HK-2 (cell line): ENCODE data around the gene TM2D1.
"Not testable (repeated sequence)": the region's sequence is repeated elsewhere in the genome, so short reads cannot be mapped to it uniquely, and the experiment has no call there.

Experiments used
- DNase-seq: peaks from one replicate; pipeline ENCODE4 v3.0.0-alpha.2; 2018; ENCODE audit not compliant: unreplicated experiment

TM2D1 gene

DNA sequence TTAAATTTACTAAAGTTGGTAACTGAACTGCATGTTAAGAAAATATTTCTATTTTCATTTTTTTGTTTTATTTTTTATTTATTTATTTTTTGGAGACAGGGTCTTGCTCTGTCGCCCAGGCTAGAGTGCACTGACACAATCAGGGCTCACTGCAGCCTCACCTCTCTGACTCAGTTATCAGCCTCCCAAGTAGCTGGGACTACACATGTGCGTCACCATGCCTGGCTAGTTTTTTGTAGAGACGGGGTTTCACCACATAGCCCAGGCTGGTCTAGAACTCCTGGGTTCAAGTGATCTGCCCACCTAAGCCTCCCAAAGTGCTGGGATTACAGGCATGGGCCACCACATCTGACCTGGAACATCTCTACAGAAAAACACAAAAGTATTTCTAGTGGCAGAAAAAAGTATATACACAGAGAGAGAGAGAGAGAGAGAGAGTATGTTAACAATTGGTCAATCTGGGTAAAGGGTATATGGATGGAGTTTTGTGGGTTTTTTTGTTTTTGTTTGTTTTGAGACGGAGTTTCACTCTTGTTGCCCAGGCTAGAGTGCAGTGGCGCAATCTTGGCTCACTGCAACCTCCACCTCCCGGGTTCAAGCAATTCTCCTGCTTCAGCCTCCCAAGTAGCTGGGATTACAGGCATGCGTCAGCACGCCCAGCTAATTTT, 5.8 kb downstream of the TM2D1 start:
- not testable (repeated sequence) for DNase-seq

- no peak for DNase-seq
These were observed 13.0 kb downstream of the TM2D1 start for GRCh38 chr1:61711969-61712368.

DNA sequence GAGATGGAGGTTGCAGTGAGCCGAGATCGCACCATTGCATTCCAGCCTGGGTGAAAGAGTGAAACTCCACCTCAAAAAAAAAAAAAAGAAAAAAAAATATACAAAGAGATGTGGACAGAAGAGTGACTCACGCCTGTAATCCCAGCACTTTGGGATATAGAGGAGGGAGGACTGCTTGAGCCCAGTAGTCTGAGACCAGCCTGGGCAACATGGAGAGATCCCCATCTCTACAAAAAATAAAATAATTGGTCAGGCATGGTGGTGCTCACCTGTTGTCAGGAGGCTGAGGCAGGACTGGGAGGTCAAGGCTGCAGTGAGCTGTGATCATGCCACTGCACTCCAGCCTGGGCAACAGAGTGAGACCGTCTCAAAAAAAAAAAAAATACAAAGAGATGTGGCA, 13.7 kb downstream of the TM2D1 start:
- DNase-seq, result not testable (repeated sequence)

DNA sequence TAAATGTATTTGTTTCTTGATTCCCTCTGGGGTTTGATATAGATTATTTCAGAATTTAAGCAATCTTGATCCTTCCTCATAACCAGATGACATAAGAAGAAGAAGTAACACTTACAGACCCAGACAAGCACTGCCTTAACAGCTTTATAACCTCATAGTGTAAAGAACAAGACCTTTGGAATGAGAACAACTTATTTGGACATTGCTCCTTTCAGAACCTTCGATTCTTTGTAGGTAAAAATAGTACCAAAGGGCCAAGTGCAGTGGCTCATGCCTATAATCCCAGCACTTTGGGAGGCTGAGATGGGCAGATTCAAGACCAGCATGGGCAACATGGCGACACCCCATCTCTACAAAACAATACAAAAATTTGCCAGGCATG, 15.0 kb downstream of the TM2D1 start:
- DNase-seq, result no peak

DNA sequence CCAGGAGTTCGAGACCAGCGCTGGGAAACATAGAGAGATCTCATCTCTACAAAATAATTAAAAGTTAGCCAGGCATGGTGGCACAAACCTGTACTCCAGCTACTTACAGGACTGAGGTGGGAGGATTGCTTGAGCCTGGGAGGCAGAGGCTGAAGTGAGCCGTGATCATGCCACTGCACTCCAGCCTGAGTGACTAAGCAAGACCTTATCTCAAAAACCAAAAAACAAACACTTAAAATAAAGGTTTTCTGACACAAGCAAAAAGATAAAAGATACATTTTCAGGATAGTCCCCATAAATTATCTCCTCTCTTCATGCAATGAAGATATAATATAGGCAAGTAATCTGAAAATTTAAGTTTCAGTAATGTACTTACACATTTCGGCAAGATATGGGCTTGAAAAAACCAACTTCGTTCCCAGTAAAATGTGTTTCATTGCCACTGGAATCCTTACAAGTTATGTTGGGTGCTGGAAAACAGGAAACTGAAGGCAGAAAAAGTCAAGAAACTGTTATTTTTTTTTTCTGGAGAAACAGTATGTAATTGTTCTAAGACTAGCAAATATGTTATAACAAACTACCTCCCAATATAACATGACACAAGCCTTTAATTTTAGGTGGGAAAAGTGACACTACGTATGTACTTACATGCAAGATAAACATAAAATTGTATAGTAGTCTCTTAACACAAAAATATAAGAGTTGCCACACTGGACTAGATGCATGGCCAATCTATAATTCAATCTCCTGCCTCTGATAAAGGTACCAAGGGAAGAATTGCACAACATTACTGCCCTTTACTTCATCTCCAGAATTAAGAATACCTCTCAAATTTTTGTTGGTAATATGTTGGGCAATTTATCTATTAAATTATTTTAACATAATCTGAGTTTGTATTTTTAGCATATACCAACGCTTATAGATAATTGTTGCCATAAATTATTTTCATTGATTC, 15.7 kb downstream of the TM2D1 start:
- no peak for DNase-seq

- no peak for DNase-seq
These were observed 24.8 kb downstream of the TM2D1 start for GRCh38 chr1:61699911-61700851.

DNA sequence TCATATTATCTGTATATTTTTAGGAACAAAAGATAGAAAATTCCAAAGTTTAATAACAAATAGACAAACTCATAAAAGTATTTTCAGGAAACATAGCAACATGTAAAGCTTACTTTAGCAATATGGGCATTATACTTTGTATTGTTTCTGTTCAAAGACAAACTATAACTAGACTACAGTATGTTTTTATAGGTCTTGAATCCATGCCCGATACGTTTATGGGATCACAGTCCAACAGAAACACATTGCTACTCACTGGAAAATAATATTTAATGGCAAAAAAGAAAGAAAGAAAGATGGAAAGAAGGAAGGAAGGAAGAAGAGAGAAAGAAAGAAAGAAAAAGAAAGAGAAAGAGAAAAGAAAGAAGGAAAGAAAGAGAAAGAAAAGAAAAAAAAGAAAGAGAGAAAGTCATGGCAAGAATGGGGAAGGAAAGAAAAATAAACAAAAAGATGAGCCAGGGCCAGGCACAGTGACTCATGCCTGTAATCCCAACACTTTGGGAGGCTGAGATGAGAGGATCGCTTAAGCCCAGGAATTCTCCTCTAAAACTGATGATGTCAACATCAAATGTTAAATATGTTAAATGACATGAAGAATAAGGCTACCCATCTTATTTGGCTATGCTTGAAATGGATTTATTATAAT, 32.7 kb downstream of the TM2D1 start:
- DNase-seq, result no peak

DNA sequence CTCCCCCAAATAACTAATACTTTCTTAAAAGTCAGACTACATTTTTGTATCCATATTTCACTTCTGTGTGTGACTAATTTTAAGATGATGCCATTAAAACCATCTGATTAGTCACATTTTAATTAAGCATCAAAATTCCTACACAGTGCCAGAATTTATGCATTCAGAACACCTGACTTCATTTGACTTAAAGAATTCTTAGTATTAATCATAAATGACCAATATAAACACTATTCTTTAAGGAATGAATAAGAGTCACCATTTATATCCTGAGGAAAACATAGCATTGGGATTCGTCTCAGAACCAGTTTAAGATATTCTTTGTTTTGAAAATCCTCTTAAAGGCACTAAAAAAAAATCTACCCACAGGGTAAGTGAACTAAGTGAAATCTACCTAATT, 37.0 kb downstream of the TM2D1 start:
- DNase-seq, result no peak

GRCh38 chr1:61682891-61683290, 42.0 kb downstream of the TM2D1 start:
- no peak for DNase-seq

DNA sequence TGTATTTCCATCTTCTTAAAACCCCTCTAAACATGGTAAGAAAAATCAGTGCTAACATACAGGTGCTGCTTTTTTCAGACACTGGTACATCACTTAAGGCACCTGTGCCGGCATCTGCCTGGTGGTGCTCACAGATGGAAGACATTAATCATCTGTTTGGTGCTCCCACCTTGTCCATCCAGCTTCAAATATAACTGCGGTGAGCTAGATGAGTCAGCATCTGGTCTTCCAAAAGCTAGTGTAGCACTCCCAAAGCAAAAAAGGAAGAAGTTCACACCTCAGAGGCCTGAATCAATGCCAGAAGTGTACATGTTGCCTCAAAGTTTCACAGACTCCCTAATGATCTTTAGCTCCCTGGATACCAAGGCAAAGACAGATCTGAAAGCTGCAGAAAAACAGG, 44.4 kb downstream of the TM2D1 start:
- DNase-seq, result no peak

DNA sequence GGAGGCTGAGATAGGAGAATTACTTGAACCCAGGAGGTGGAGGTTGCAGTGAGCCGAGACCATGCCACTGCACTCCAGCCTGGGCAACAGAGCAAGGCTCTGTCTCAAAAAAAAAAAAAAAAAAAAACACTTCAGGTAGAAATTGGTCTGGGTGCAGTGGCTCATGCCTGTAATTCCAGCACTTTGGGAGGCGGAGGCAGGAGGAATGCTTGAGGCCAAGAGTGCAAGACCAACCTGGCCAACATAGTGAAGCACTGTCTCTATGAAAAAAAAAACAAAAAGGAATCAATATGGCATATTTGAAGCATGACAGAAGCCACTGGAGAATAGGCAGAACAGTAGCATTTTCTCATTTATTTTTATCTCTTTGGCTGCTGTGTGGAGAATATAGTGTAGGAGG, 48.1 kb downstream of the TM2D1 start:
- not testable (repeated sequence) for DNase-seq

GRCh38 chr1:61674221-61674620, 50.7 kb downstream of the TM2D1 start:
- no peak for DNase-seq

DNA sequence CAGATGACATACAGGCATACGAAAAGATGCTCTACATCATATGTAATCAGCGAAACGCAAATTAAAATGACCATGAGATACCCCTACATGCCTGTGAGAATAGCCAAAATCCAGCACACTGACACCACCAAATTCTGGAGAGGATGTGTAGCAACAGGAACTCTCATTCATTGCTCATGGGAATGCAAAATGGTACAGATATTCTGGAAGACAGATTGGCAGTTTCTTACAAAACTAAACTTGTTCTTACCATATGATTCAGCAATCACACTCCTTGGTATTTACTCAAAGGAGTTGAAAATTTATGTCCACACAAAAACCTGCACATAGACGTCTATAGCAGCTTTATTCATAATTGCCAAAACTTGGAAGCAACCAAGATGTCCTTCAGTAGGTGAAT, 52.6 kb downstream of the TM2D1 start:
- no peak for DNase-seq

DNA sequence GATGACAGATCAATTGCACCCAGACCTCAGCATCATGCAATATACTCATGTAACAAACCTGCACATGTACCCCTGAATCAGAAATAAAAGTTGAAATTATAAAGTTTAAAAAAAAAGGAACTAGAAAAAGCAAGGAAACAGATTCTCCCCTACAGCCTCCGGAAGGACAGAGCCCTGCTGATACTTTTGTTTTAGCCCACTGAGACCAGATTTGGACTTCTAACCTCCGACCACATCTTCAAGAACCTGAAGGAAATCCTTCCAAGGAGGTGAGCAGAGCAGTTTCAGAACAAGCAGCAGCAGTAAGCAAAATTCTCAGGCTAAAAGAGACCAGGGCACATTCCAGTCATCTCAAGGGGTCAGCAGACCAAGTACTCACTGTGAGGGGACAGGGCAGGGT, 54.5 kb downstream of the TM2D1 start:
- DNase-seq, result no peak

DNA sequence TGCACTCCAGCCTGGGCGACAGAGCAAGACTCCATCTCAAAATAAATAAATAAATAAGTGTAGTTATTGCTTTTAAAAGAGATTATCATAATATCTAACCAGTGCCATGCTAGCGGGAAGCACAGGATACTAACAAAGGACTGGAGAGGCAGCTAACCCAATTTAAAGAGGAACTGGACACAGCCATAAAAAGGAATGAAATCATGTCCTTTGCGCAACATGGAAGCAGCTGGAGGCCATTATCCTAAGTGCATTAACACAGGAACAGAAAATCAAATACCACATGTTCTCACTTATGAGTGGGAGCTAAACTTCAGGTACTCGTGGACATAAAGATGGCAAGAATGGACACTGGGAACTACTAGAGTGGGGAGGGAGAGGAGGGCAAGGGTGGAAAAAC, 54.9 kb downstream of the TM2D1 start:
- no peak for DNase-seq

- DNase-seq, result no peak
These were observed 65.9 kb downstream of the TM2D1 start for GRCh38 chr1:61659061-61659460.

DNA sequence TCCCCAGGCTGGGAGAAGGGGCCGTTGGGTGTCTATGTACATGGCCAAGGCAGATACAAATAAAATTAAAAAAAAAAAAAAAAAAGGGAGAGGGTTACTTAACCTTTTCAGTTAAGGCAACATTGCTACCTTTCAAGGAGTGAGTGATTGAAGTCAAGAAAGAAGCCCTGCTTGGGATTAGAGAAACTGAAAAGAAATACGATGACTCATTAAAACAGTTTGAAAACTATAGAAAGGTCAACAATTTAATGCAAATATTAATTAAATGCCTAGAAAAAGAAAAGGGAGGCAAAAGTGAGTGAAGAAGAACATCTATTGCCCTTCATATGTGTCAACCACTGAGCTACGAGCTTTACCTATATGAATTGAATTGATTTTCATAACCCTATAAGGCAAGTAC, 69.5 kb downstream of the TM2D1 start:
- no peak for DNase-seq

- no peak for DNase-seq
These were observed 70.9 kb downstream of the TM2D1 start for GRCh38 chr1:61654067-61654466.

- no peak for DNase-seq
These were observed 75.8 kb downstream of the TM2D1 start for GRCh38 chr1:61648983-61649742.

DNA sequence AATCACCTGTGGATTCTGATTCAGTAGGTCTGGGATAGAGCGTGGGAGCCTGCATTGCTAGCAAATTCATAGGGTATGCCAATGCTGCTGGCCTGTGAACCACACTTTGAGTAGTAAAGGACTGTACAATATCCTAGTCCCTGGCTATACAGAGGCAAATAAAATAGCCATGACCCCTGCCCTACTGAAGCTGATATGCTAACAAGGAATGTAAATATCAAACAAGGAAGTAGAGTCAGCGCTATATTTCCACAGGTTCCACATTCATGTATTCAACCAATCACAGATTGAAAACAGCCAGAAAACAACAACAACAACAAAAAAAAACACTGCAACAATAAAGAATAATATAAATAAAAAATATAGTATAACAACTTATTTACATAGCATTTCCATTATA, 77.8 kb downstream of the TM2D1 start:
- no peak for DNase-seq

- DNase-seq, result no peak
These were observed 79.5 kb downstream of the TM2D1 start for GRCh38 chr1:61645476-61645875.
